ENCODE results near the gene NTN1.

Gene NTN1

GRCh38 chr17:9037736-9038135 is 16.4 kb downstream of the NTN1 start:
- no peak for DNase-seq (ENCODE audit: low read depth)

- no peak for DNase-seq (ENCODE audit: low read depth)
These were observed 17.1 kb downstream of the NTN1 start for GRCh38 chr17:9038380-9038779.

GRCh38 chr17:9044772-9045463 is 23.6 kb downstream of the NTN1 start:
- no peak for DNase-seq (ENCODE audit: low read depth)

- DNase-seq (ENCODE audit: low read depth) = no peak
These were observed 29.6 kb downstream of the NTN1 start for GRCh38 chr17:9050801-9051401.

- no peak for DNase-seq (ENCODE audit: low read depth)
These were observed 30.3 kb downstream of the NTN1 start for GRCh38 chr17:9051561-9051960.

GRCh38 chr17:9052921-9053320 is 31.6 kb downstream of the NTN1 start:
- no peak for DNase-seq (ENCODE audit: low read depth)

- DNase-seq (ENCODE audit: low read depth) = no peak
These were observed 32.1 kb downstream of the NTN1 start for GRCh38 chr17:9053406-9053805.

- no peak for DNase-seq (ENCODE audit: low read depth)
These were observed 33.0 kb downstream of the NTN1 start for GRCh38 chr17:9054126-9054975.

- DNase-seq (ENCODE audit: low read depth) = no peak
These were observed 34.0 kb downstream of the NTN1 start for GRCh38 chr17:9055281-9055680.

- DNase-seq (ENCODE audit: low read depth) = no peak
These were observed 35.3 kb downstream of the NTN1 start for GRCh38 chr17:9056566-9056965.

GRCh38 chr17:9057310-9057709 is 36.0 kb downstream of the NTN1 start:
- DNase-seq (ENCODE audit: low read depth) = no peak

GRCh38 chr17:9062399-9062902 is 41.1 kb downstream of the NTN1 start:
- no peak for DNase-seq (ENCODE audit: low read depth)

- no peak for DNase-seq (ENCODE audit: low read depth)
These were observed 43.1 kb downstream of the NTN1 start for GRCh38 chr17:9064311-9064834.

GRCh38 chr17:9071016-9071415 is 49.7 kb downstream of the NTN1 start:
- no peak for DNase-seq (ENCODE audit: low read depth)

GRCh38 chr17:9071811-9072498 is 50.6 kb downstream of the NTN1 start:
- no peak for DNase-seq (ENCODE audit: low read depth)

- no peak for DNase-seq (ENCODE audit: low read depth)
These were observed 51.5 kb downstream of the NTN1 start for GRCh38 chr17:9072696-9073339.

- DNase-seq (ENCODE audit: low read depth) = no peak
These were observed 52.8 kb downstream of the NTN1 start for GRCh38 chr17:9074131-9074530.

- DNase-seq (ENCODE audit: low read depth) = no peak
These were observed 58.3 kb downstream of the NTN1 start for GRCh38 chr17:9079461-9080103.

- DNase-seq (ENCODE audit: low read depth) = no peak
These were observed 59.1 kb downstream of the NTN1 start for GRCh38 chr17:9080296-9080914.

- DNase-seq (ENCODE audit: low read depth) = no peak
These were observed 59.7 kb downstream of the NTN1 start for GRCh38 chr17:9080983-9081382.

- no peak for DNase-seq (ENCODE audit: low read depth)
These were observed 65.3 kb downstream of the NTN1 start for GRCh38 chr17:9086577-9086976.

Measured in GM04503 (cell line).